Frontal cortex (tissue), 4 donors: Measurements from ENCODE around the gene ROR2. TPM values are rescaled to one million over a fixed set of nuclear protein-coding genes. Genes with fewer than 3 reads are reported as not detected.
"Not testable (repeated sequence)": the region's sequence is repeated elsewhere in the genome, so short reads cannot be mapped to it uniquely, and the experiment has no call there.

Experiments
- DNase-seq, 2 donors: peaks; one replicate each; pipeline ENCODE4 v3.0.0; 2012; ENCODE audit warnings: low spot score in 2 of 2
- FAIRE-seq: peaks from 2 replicates; lab custom pipeline; 2012; peaks lifted over from hg19 to GRCh38; lab: Jason Lieb, UNC
- total RNA-seq: library from RNA; depleted of rRNA; stranded (reverse); fragments of >200 nt; gene quantifications from one replicate; pipeline ENCODE4 v1.2.3, GENCODE V29; 2014
- donor health status: control.
- donor health status: control.
- donor health status: control.

The ROR2 gene
- total RNA-seq, 1 donor from 2014 or later: 0.82 TPM

DNA sequence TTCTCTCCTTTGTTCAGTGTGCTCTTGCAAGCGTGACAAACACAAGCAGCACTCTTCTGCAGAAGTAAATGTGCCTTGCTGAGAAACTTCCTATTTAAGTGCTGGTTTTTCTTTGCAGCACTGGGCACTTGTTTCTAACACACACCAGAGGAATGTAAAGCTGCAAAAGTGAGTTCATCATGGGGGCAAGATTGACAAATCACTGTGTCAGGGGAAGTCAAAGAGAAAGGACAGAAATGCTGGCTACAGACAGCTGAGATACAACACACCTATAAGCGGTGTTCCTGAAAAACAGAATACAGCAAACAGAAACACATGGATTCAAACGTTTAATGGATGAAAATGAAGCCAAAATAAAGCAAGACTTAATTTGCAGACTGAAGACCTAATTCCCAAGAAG lies 19.6 kb downstream of the ROR2 start:
- DNase-seq (no peak), FAIRE-seq (no peak)

DNA sequence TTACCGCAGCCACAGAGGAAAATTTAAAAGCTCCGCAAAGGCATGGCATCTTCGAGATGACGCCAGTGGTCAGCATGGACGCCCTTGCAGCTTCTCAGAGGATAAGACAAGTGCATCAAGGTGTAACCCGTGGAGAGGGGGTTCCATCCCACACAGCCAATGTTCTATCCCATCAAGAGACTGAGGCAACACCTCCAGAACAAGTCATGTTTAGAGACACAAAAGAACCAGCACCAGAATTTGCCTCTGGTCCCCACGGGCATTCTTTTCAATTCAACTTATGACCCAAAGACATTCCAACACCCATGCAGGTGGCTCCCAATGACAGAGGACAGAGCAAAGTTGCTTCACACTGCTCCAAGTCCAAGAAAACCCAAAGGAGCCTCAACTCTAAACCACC lies 20.7 kb downstream of the ROR2 start:
- FAIRE-seq (no peak), DNase-seq (no peak)

DNA sequence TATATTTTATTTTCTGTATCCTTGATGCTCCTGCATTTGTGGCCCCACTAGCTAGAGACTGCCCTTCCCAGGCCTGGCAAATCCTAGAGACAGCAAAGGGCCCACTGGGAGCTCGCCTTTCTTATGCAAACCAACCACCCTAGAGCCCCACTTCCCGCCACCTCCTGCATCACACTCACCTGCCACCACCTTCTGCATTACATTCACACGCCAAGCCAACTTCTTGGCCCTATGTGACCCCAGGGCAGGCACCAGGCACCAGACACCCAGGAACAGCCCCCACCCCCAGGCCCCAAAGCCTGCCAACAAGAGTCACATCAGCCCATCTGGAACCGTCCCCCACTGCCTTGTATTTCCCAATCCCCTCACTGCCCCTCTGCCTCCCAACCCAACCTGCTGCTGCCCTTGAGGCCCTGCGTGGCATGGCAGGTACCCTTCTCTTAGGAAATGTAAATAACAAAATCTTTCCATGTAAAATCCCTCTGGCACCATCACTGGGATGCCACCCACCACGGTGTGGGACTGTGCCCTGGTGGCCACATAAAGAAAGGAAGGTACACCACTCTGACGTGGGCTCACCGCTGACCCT lies 22.0 kb downstream of the ROR2 start:
- DNase-seq (no peak), FAIRE-seq (no peak)

DNA sequence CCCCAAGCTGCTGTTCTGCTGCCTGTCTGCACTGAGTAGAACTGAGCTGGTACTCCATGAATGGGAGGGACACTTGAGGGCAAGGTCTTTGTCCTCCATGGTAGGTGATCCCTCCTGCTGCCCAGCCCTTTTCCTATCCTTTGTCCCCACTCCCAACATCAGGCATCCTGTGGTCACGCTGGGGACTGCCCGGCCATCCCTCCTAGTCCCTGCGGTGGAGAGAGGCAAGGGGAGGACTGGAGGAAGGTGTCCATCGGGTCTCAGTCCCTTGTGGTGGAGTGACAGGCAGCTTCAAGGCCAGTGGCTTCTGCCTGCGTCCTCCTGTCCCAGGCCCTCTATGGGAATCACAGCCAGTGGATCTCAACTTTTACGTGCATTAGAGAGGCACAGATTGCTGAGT lies 25.9 kb downstream of the ROR2 start:
- FAIRE-seq (no peak), DNase-seq (no peak)

DNA sequence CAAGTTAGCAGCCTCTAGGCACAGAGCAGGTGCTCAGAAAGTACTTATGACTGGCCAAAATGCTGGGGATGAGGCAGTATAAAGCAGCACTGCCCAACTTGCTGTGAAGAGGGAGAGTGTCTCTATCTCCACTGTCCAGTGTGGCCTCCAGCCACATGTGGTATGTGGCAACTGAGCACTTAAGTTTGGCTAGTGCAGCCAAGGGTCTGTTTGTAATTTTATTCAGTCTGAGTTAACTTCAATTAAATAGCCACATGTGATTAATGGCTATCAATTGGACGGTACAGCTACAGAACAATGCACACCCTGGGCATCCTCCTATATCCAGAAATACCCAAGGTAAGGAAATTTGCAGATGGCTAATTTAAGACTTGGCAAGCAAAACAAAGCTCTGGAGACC lies 26.9 kb downstream of the ROR2 start:
- FAIRE-seq: no peak
- no peak for DNase-seq

DNA sequence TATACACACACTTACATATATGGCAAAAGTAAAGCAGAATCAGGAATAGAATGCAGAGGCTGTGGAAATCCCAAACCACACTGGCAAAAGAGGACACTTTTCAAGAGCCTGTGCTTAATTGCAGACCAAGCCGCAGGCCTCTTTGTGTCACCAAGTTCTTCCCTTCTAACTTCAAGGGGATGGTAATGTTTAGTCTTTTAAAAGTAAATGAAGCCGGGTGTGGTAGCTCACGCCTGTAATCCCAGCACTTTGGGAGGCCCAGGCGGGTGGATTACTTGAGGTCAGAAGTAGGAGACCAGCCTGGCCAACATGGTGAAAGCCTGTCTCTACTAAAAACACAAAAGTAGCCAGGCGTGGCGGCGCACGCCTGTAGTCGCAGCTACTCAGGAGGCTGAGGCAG lies 28.7 kb downstream of the ROR2 start:
- FAIRE-seq (no peak), DNase-seq (no peak)

DNA sequence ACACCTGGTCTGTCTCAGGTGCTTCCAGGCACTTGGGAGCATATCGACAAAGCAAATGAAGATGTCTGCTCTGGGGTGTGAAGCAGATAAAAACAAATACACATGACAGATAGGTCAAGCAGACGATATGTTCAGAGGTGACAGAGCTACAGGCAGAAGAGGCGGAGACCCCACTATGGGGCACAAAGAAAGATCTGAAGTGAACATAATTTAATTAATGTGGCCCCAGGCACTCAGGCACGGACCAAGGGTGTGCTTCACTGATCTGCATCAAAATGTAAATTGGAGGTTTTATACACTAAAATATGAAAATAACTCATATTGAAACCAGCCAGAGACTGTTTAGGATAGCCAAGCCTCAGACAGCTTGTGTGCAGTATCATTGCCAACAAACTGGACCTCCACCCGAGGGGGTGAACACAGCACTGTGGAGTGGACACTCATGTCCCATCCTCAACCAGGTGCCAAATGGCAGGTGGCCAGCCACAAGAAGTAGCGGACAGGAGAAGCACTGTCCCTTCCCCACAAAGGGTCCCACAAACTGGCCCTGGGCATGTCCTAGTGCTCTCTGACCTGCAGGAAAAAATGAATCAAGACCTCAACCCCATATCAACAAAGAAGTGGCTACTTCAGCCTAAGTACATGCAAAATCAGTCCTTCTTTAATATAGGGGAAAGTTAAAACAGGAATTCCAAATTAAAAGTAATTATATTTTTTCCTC lies 29.2 kb downstream of the ROR2 start:
- FAIRE-seq (no peak), DNase-seq (no peak)

DNA sequence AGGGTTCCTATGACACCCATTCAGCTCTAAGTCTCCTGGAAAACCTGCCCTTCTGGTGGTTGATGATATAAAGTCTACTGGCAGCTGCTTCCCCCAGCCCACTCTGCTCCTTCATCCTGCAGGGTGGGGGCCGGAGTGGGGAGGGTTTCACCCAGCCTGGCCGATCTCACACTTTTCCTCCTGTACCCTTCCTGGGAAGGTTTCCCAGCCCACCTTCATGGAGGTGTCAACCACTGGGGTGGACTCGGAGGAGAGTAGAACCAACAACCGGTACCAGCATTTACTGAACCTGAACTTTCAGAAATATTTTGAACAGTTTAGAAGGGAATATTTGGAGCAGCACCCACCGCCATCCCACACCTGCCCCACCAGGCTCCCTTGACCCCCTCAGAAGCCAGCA lies 30.4 kb downstream of the ROR2 start:
- DNase-seq (no peak), FAIRE-seq (no peak)

DNA sequence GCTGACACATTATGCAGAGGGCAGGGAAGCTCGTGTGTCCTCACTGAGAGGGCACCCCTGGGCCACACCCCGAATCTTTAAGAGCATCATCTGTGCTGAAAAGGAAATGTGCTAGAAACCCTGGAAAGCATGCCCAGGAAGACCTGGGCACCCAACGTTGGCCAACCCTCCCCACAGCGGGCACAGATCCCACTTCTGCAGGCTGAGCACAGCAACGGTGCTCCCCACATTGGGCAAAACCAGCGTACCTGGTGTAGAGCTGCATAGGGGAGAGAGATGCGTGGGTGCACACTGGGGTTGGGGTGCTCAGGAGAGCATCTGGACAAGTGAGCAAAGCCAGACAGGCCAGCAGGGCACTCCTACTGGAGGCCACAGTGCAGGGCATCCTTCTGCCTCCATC lies 32.6 kb downstream of the ROR2 start:
- FAIRE-seq: no peak
- no peak for DNase-seq

DNA sequence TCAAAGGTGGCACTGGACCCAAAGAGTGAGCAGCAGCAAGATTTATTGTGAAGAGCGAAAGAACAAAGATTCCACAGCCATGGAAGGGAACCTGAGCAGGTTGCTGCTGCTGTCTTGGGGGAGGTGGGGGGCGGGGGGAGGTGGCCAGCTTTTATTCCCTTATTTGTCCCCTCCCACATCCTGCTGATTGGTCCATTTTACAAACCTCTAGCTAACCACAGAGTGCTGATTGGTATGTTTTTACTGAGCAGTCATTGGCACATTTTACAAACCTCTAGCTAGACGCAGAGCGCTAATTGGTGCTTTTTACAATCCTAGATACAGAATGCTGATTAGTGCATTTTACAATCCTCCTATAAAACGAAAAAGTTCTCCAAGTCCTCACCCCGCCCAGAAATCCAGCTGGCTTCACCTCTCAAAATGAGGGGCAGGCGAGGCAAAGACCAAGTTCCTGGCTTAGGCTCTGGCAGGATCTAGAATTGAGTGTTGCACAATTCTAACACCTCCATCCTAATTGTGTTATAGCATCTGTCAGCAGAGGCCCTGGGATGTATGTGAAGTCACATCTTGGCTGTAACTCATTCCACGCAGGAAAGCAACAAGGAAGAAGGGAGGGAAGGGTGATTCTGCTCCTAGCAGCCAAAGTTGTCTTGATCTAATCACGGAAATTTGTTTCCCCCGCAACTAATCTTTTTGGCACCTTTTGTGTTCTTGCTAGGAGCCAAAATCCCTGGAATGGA lies 34.3 kb downstream of the ROR2 start:
- no peak for DNase-seq
- no peak for FAIRE-seq

DNA sequence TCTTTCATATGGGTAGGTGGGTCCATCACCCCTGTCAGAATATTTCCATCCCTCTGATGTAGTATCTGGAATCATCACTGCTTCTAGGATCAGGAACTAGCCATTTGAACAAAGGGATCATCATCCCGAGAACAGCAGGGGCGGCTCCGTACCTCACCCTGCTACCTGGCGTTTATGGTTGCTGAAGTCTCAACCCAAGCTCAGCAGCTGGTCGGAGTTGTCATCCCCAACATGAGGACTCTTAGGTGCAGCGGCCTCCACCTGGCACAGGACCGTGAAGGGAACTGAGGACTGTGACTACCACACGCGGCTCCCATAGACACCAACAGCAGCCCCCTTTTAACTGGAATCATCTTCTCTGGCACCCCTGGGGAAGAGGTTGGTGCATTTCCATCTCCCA lies 35.1 kb downstream of the ROR2 start:
- no peak for DNase-seq
- FAIRE-seq: no peak

DNA sequence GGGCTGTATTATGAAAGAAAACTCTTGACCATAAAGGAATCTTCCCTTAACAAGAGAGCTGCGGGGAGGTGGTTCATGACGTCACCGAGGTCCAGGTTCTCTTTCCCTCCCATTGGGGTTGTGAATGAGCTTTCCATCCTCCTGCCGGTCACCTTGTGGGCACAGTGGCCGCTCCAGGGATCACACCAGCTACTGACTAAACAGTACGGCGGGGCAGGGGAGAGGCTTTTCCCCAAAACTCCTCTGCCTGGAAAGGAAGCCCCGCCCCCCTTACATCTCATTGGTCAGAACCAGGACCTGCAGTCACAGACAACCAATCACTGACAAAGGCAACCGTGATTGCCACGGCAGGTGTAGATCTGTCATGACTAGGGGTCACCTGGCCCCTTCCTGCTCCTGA lies 35.6 kb downstream of the ROR2 start:
- FAIRE-seq: no peak
- no peak for DNase-seq

DNA sequence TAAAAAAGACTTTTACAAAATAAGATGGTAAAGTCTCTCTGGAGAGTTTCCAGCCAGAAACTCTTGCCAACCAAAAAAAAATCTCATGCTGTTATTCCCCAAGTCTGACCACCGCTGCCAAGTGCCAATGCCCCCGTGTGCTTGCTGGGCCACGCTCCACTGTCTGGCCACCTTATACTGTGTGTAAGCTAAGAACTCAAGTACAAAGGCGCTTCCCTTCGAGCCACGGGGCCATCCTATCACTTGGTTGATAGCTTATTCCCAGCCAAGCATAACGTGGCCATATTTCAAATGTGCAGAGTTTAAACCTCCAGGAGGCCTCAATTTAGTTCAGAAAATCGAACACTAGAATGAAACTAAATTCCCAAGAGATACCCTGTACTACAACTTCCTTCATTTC lies 36.0 kb downstream of the ROR2 start:
- no peak for FAIRE-seq
- DNase-seq: no peak

DNA sequence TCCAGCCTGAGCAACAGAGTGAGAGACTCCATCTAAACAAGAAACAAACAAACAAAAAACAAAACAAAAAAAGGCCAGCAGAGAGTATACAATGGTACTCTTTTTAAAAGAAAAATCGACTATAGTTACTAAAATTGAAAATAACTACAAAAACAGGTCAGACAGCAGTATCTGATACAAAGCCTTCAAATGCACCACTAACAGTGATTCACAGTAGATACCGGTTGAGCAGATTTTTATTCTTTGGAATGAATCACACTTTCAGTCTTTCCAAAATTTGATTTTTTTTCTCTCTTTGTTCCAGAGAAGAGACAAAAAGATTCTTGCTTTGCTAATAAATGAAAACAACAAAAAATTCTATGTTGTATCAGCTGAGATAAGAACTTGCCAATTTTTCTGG lies 36.9 kb downstream of the ROR2 start:
- DNase-seq (no peak), FAIRE-seq (no peak)

DNA sequence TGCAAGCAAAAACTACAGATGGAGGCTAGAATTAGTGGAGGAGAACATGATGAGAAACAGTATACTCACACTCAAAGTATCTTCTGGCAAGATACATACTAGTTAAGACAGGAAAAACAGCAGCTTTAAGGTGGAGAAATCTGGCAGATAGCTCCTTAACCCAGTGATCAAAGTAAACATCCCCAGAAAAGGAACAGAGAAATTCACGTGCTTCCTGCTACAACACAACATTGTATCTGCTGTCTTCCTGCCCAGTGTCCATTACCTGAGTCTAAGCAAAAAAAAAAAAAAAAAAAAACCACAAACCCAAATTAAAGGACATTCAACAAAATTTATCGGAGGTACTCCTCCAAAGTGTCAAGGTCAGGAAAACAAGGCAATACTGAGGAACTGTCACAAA lies 38.4 kb downstream of the ROR2 start:
- no peak for FAIRE-seq
- DNase-seq: no peak

DNA sequence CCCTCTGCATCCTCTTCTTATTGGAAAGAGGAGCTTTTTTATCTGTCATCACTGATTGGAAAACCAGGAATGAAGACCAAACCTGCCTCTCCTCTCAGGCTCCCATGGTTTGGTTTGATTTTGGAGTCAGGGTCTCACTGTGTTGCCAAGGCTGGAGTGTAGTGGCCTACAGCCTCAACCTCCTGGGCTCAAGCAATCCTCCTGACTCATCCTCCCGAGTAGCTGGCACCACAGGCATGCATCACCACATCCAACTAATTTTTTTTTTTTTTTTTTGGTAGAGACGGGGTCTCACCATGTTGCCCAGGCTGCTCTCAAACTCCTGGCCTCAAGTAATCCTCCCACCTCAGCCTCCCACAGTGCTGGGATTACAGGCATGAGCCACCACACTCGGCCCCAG lies 40.8 kb downstream of the ROR2 start:
- not testable (repeated sequence) for DNase-seq, FAIRE-seq

DNA sequence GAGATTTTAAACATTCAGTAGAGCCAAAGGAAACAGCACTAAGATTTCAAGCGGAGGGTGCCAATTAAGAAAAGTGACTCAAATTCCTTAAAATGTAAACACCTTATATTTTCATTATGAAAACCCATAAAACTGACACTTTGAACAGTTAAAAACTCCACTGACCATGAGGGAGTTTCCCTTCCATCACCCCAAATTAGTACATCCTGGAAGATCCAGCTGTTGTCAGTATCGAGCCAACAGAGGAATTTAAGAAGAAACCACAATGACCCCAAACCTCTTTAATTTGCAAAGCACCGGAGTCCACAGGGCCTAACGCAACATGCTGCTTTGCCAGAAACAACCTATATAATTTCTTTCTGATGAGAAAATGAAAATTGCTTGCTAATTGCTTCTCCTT lies 41.3 kb downstream of the ROR2 start:
- DNase-seq (no peak), FAIRE-seq (no peak)

DNA sequence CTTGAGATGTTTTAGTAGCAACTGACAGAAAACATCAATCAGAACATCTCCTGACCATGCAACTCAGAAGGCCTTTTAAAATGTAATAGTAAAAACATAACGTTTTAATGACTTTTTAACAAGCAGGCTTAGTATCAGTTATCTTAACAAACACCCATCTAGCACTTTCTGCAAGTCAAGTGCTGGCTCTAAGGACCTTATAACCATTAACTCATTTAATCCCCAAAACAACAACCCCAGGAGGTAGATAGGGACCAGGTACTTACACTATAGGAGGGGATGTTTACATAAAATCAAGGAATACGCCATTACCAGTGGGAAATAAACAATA lies 41.8 kb downstream of the ROR2 start:
- DNase-seq (no peak), FAIRE-seq (no peak)

DNA sequence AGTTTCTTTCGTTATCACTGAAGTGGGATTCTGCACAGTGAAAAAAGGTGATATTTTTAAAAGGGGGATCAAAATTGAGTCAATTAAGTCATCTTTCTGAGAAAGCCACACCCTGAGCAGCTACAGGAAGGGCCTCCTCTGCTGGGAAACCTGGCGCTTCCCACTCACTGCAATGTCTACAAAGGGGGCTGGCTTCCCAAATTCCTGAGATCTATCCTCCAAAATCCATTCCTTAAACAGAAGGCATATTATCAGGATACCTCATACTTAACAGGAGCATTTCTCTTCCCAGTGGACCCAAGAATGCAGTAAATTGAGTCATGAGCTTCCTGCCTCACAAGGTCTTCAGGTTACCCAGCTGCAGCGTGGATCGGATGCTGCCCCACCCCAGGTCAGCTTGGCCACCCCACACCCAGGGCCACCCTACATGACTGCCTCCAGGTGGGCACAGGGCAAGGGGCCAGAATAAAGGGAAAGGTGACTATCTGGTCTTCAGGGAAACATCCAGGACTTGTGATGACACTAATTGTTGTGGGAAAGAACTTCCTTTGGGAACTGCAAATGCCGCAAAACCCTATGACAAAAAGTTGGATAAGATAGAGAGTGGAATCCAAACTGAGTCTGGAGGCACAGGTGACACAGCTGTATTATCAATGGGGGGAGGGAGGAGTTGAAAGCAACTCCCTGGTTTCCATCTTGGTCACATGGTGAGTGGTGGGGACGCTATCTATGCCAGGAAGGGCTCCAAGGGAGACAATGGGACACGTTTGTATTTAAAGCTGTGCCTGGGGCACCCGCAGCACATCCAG lies 42.3 kb downstream of the ROR2 start:
- FAIRE-seq (no peak), DNase-seq (no peak)

DNA sequence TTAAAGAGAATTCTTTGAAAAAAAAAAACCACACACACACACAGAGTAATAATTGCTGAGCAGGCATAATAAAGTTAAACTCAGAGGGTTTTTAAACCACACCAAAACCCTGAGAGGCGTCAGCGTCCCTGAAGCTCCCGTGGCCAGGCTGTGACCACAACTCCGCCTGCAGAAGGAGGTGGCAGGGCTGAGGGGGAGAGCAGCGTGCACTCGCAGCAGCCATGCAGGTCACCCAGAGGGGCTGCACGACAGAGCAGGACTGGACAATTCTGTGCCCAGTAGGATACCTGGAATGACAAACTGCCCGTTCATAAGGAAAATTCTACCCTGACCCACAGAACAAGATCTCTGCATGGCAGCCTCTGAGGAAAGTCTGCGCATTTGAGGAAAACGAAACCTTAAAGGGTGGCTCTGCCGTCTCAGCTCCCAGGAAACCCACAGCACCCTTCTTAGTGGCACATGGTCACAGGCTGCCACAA lies 44.0 kb downstream of the ROR2 start:
- FAIRE-seq (no peak), DNase-seq (no peak)

DNA sequence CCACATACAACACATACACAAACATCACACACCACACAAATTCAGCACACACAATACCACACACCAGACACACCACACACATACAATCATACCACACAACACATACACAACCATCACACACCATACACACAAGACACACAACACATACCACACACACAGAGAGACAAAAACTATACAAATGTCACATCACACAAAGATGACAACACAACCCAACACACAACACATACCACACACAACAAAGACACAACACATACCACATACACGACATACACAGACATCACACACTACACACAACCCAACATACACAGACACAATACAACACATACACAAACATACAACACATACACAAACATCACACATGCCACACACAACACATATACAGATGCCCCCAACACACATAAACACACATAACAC lies 44.8 kb downstream of the ROR2 start:
- FAIRE-seq (no peak), DNase-seq (no peak)
